HepG2 (cell line): ENCODE results near the gene USP20. TPM values are rescaled to one million over a fixed set of nuclear protein-coding genes. Genes with fewer than 3 reads are reported as not detected.

Experiments used
- ATRX ChIP-seq: sonication (generic); formaldehyde crosslinking; IDR thresholded peaks from 2 replicates; pipeline ENCODE4 v1.4.0; 2020; ENCODE audit warnings: missing genetic modification reagents, borderline replicate concordance
- HCFC1 ChIP-seq: fragments of 150-350 bp; IDR thresholded peaks from 2 replicates; pipeline ENCODE4 v1.6.1; 2014; ENCODE audit warnings: low read depth, low read length
- MTF2 ChIP-seq: sonication (generic); formaldehyde crosslinking; IDR thresholded peaks from 2 replicates; pipeline ENCODE4 v1.5.0; 2020; ENCODE audit warnings: missing genetic modification reagents, borderline replicate concordance
- NCOA1 ChIP-seq: sonication (generic); formaldehyde crosslinking; IDR thresholded peaks from 2 replicates; pipeline ENCODE4 v1.9.0; 2021; ENCODE audit warnings: missing genetic modification reagents
- NFKBIZ ChIP-seq: IDR thresholded peaks from 2 replicates; pipeline ENCODE4 v1.6.1; 2018; ENCODE audit warnings: missing genetic modification reagents, missing compliant biosample characterization
- NR2F6 ChIP-seq, 2 experiments: IDR thresholded peaks; 2 replicates each; pipeline ENCODE4 v1.6.1; 2016; ENCODE audit warnings: antibody characterized with exemption in 1 of 2, mild to moderate bottlenecking in 1 of 2
- PCBP2 ChIP-seq: fragments of 200-400 bp; formaldehyde crosslinking; optimal IDR thresholded peaks from 2 replicates; pipeline ENCODE3; 2018; ENCODE audit warnings: low read length, low read depth; ENCODE audit not compliant: poor library complexity, severe bottlenecking
- REXO4 ChIP-seq: sonication (generic); formaldehyde crosslinking; IDR thresholded peaks from 2 replicates; pipeline ENCODE4 v1.8.0; 2022; ENCODE audit warnings: missing genetic modification reagents, mild to moderate bottlenecking, borderline replicate concordance
- SAFB2 ChIP-seq: sonication (generic); formaldehyde crosslinking; IDR thresholded peaks from 2 replicates; pipeline ENCODE4 v1.5.1; 2020; ENCODE audit warnings: missing genetic modification reagents, low read depth, mild to moderate bottlenecking, borderline replicate concordance
- SMARCC2 ChIP-seq: fragments of 450-650 bp; IDR thresholded peaks from 2 replicates; pipeline ENCODE4 v1.6.1; 2017; ENCODE audit warnings: antibody characterized with exemption, mild to moderate bottlenecking
- SOX13 ChIP-seq, 3 experiments: fragments of 450-650 bp in 1 of 3; sonication (generic) in 1 of 3; formaldehyde crosslinking in 1 of 3; IDR thresholded peaks in 2 of 3; conservative IDR thresholded peaks in 1 of 3; 2 replicates each; pipeline versions ENCODE4 v1.5.0 to v1.6.1; 2016 to 2020; ENCODE audit warnings: antibody characterized with exemption in 1 of 3, mild to moderate bottlenecking in 1 of 3, missing compliant biosample characterization in 1 of 3, missing genetic modification reagents in 1 of 3, moderate library complexity in 1 of 3
- SOX5 ChIP-seq: IDR thresholded peaks from 2 replicates; pipeline ENCODE4 v1.6.1; 2016; ENCODE audit warnings: borderline replicate concordance
- SSRP1 ChIP-seq: IDR thresholded peaks from 2 replicates; pipeline ENCODE4 v1.6.1; 2016; ENCODE audit warnings: control low read depth
- ZFP1 ChIP-seq: IDR thresholded peaks from 2 replicates; pipeline ENCODE4 v1.6.1; 2016
- ZNF17 ChIP-seq: sonication (generic); formaldehyde crosslinking; IDR thresholded peaks from 2 replicates; pipeline ENCODE4 v1.5.0; 2020; ENCODE audit warnings: mild to moderate bottlenecking, missing genetic modification reagents
- ZNF670 ChIP-seq: sonication (generic); formaldehyde crosslinking; IDR thresholded peaks from 2 replicates; pipeline ENCODE4 v1.8.0; 2022; ENCODE audit warnings: mild to moderate bottlenecking, missing genetic modification reagents, borderline replicate concordance
- ZNF839 ChIP-seq: sonication (generic); formaldehyde crosslinking; IDR thresholded peaks from 2 replicates; pipeline ENCODE4 v1.4.0; 2020; ENCODE audit warnings: missing genetic modification reagents, mild to moderate bottlenecking, borderline replicate concordance
- ZNF891 ChIP-seq: sonication (generic); formaldehyde crosslinking; IDR thresholded peaks from 2 replicates; pipeline ENCODE4 v1.5.0; 2020; ENCODE audit warnings: mild to moderate bottlenecking, missing genetic modification reagents
- ZSCAN31 ChIP-seq: sonication (generic); formaldehyde crosslinking; IDR thresholded peaks from 2 replicates; pipeline ENCODE4 v1.5.0; 2020; ENCODE audit warnings: low read depth, mild to moderate bottlenecking, missing genetic modification reagents
- polyA plus RNA-seq, 8 experiments: library from polyadenylated mRNA; depleted of rRNA in 3 of 8; stranded (reverse) in 7 of 8; unstranded in 1 of 8; fragments of >200 nt; fragmentation: Illumina TruSeq in 4 of 8; extraction: Trizol in 4 of 8; gene quantifications; 2 replicates each; pipeline versions ENCODE4 v1.2.1 to v1.2.3, GENCODE V29; 2011 to 2016; ENCODE audit warnings: low read depth in 4 of 8, missing spikeins in 1 of 8, mixed read lengths in 1 of 8; ENCODE audit not compliant: insufficient read depth in 1 of 8
- total RNA-seq, 5 experiments: library from RNA; depleted of rRNA; stranded (reverse); fragments of >200 nt; fragmentation: Illumina TruSeq; extraction: Trizol; gene quantifications; 2 replicates each; pipeline ENCODE4 v1.2.3, GENCODE V29; 2016; ENCODE audit warnings: low read depth in 1 of 5
- TF ChIP-seq, protein P1 (sequence below): sonication (generic); formaldehyde crosslinking; IDR thresholded peaks from 2 replicates; pipeline ENCODE4 v1.9.0; 2021; ENCODE audit warnings: missing genetic modification reagents, borderline replicate concordance
- TF ChIP-seq, protein P2 (sequence below): sonication (generic); formaldehyde crosslinking; IDR thresholded peaks from 2 replicates; pipeline ENCODE4 v1.4.0; 2020; ENCODE audit warnings: missing genetic modification reagents

Gene USP20
- total and polyA plus RNA-seq, 2 of the 13 experiments (the other 11 are each of a cell fraction or from before 2014, with no cell fraction given), result 4.4 to 5.9 TPM

DNA sequence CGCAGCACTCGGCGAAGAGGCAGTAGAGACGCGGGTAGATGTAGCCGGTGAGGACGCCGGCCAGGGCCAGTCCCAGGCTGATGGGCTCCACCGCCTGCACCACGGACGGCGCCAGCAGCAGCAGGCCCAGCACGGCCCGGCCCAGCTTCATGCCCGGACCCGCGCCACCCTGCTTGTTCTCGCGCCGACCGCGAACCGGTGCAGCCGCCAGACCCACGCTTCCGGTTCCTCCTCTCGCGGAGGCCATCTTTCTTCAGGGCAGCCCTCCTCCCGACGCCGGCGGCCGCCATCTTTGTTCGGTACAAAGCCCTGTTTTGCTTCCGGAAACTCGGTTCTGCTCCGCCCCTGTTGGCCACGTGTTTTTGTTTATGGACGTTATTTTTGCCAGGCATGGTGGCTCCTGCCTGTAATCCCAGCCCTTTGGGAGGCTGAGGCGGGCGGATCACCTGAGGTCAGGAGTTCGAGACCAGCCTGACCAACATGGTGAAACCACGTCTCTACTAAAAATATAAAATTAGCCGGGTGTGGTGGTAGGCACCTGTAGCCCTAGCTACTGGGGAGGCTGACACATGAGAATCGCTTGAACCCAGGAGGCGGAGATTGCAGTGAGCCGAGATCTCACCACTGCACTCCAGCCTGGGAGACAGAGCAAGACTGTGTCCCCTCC lies 11.2 kb upstream of the USP20 start, which contains the start of gene TOR1A (continued):
- TF ChIP-seq PCBP2 (no peak), ZNF17 (CRISPR knock-in tag) (no peak), HCFC1 (peak; percentile 89), SMARCC2 (no peak), NR2F6 (IDR thresholded peaks at IDR 0.05) (no peak), NR2F6 (CRISPR knock-in tag; IDR thresholded peaks at IDR 0.05) (peak; percentile 52; the same call in 1 of the 2 replicates), ZSCAN31 (CRISPR knock-in tag) (peak; percentile 92), ZFP1 (CRISPR knock-in tag) (peak; percentile 75), SSRP1 (0 out of 2 replicates have a peak, but pooled peaks have one; percentile 27), SOX5 (CRISPR knock-in tag) (peak; percentile 66), NCOA1 (no peak), ATRX (CRISPR knock-in tag) (no peak), REXO4 (no peak), MTF2 (no peak), ZNF839 (CRISPR knock-in tag) (peak; percentile 47; the same call in 1 of the 2 replicates), NFKBIZ (CRISPR knock-in tag) (peak; percentile 93), SAFB2 (CRISPR knock-in tag) (peak; percentile 69; the same call in 1 of the 2 replicates), ZNF891 (CRISPR knock-in tag) (peak; percentile 86), SOX13 (IDR thresholded peaks at IDR 0.05) (no peak), SOX13 (CRISPR knock-in tag; conservative IDR thresholded peaks at IDR 0.05 in 1 of 2, IDR thresholded peaks at IDR 0.05 in 1 of 2) (peak in 1 of 2 experiments; percentile 53; a peak in 1 of 4 replicates), ZNF670 (CRISPR knock-in tag) (peak; percentile 67; the same call in 1 of the 2 replicates)
- TF ChIP-seq, protein P1, sequence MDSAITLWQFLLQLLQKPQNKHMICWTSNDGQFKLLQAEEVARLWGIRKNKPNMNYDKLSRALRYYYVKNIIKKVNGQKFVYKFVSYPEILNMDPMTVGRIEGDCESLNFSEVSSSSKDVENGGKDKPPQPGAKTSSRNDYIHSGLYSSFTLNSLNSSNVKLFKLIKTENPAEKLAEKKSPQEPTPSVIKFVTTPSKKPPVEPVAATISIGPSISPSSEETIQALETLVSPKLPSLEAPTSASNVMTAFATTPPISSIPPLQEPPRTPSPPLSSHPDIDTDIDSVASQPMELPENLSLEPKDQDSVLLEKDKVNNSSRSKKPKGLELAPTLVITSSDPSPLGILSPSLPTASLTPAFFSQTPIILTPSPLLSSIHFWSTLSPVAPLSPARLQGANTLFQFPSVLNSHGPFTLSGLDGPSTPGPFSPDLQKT (CRISPR knock-in tag), result peak; percentile 65; the same call in 1 of the 2 replicates
- TF ChIP-seq, protein P2, sequence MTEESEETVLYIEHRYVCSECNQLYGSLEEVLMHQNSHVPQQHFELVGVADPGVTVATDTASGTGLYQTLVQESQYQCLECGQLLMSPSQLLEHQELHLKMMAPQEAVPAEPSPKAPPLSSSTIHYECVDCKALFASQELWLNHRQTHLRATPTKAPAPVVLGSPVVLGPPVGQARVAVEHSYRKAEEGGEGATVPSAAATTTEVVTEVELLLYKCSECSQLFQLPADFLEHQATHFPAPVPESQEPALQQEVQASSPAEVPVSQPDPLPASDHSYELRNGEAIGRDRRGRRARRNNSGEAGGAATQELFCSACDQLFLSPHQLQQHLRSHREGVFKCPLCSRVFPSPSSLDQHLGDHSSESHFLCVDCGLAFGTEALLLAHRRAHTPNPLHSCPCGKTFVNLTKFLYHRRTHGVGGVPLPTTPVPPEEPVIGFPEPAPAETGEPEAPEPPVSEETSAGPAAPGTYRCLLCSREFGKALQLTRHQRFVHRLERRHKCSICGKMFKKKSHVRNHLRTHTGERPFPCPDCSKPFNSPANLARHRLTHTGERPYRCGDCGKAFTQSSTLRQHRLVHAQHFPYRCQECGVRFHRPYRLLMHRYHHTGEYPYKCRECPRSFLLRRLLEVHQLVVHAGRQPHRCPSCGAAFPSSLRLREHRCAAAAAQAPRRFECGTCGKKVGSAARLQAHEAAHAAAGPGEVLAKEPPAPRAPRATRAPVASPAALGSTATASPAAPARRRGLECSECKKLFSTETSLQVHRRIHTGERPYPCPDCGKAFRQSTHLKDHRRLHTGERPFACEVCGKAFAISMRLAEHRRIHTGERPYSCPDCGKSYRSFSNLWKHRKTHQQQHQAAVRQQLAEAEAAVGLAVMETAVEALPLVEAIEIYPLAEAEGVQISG (CRISPR knock-in tag), result peak; percentile 97
